H9 (cell line): Measurements from ENCODE around the gene GRM3. TPM values are rescaled to one million over a fixed set of nuclear protein-coding genes. Genes with fewer than 3 reads are reported as not detected.

Experiments used
- DNase-seq: peaks from one replicate; pipeline ENCODE4 v3.0.0-alpha.2; 2017
- H2AFZ ChIP-seq: one replicate; pipeline ENCODE4 v1.6.1; 2013; ENCODE audit warnings: mild to moderate bottlenecking, low read length, control low read depth, moderate library complexity
- H2AK5ac ChIP-seq: 2 replicates; pipeline ENCODE4 v1.6.1; 2013; ENCODE audit warnings: low read length, control low read depth, mixed read lengths; ENCODE audit not compliant: insufficient read length
- H2BK120ac ChIP-seq: one replicate; pipeline ENCODE4 v1.6.1; 2013; ENCODE audit warnings: low read depth, mild to moderate bottlenecking, low read length, control low read depth, inconsistent platforms; ENCODE audit not compliant: poor library complexity, severe bottlenecking
- H2BK12ac ChIP-seq: 2 replicates; pipeline ENCODE4 v1.6.1; 2013; ENCODE audit warnings: low read length, control low read depth, mixed read lengths, low read depth; ENCODE audit not compliant: insufficient read length
- H2BK15ac ChIP-seq: 2 replicates; pipeline ENCODE4 v1.6.1; 2013; ENCODE audit warnings: low read depth, low read length, control low read depth
- H2BK20ac ChIP-seq: one replicate; pipeline ENCODE4 v1.6.1; 2013; ENCODE audit warnings: low read depth, mild to moderate bottlenecking, low read length, control low read depth, inconsistent platforms; ENCODE audit not compliant: poor library complexity, severe bottlenecking
- H2BK5ac ChIP-seq: 2 replicates; pipeline ENCODE4 v1.6.1; 2013; ENCODE audit warnings: low read length, control low read depth, mixed read lengths; ENCODE audit not compliant: insufficient read length
- H3K14ac ChIP-seq: 2 replicates; pipeline ENCODE4 v1.6.1; 2013; ENCODE audit warnings: low read length, control low read depth; ENCODE audit not compliant: insufficient read depth
- H3K18ac ChIP-seq: 2 replicates; pipeline ENCODE4 v1.6.1; 2013; ENCODE audit warnings: low read depth, mild to moderate bottlenecking, mixed read lengths, low read length, control low read depth; ENCODE audit not compliant: insufficient read length
- H3K23ac ChIP-seq: 2 replicates; pipeline ENCODE4 v1.6.1; 2013; ENCODE audit warnings: low read length, control low read depth, mixed read lengths, low read depth; ENCODE audit not compliant: insufficient read length
- H3K23me2 ChIP-seq: 2 replicates; pipeline ENCODE4 v1.6.1; 2013; ENCODE audit warnings: low read depth, mild to moderate bottlenecking, mixed read lengths, low read length, control low read depth; ENCODE audit not compliant: insufficient read length, poor library complexity, severe bottlenecking
- H3K27ac ChIP-seq: 2 replicates; pipeline ENCODE4 v1.5.1; 2013; ENCODE audit warnings: low read length, control low read depth, mixed read lengths, low read depth; ENCODE audit not compliant: insufficient read length
- H3K27me3 ChIP-seq: 2 replicates; pipeline ENCODE4 v1.6.1; 2013; ENCODE audit warnings: low read length, control low read depth, inconsistent platforms; ENCODE audit not compliant: insufficient read depth
- H3K4ac ChIP-seq: 2 replicates; pipeline ENCODE4 v1.6.1; 2013; ENCODE audit warnings: low read depth, mild to moderate bottlenecking, control low read depth, inconsistent platforms, low read length, moderate library complexity
- H3K4me1 ChIP-seq: 2 replicates; pipeline ENCODE4 v1.6.1; 2013; ENCODE audit warnings: low read length, control low read depth, inconsistent platforms; ENCODE audit not compliant: insufficient read depth
- H3K4me2 ChIP-seq: 2 replicates; pipeline ENCODE4 v1.6.1; 2013; ENCODE audit warnings: low read length, control low read depth, mixed read lengths; ENCODE audit not compliant: insufficient read length, insufficient read depth
- H3K56ac ChIP-seq: 2 replicates; pipeline ENCODE4 v1.6.1; 2013; ENCODE audit warnings: low read depth, mild to moderate bottlenecking, mixed read lengths, low read length, control low read depth; ENCODE audit not compliant: insufficient read length
- H3K79me1 ChIP-seq: 2 replicates; pipeline ENCODE4 v1.6.1; 2013; ENCODE audit warnings: low read depth, mild to moderate bottlenecking, moderate library complexity, low read length, control low read depth, inconsistent platforms; ENCODE audit not compliant: insufficient read depth, poor library complexity, severe bottlenecking
- H3K79me2 ChIP-seq: 2 replicates; pipeline ENCODE4 v1.6.1; 2013; ENCODE audit warnings: low read length, control low read depth, inconsistent platforms; ENCODE audit not compliant: insufficient read depth
- H3K9ac ChIP-seq: 2 replicates; pipeline ENCODE4 v1.6.1; 2013; ENCODE audit warnings: low read length, control low read depth, mixed read lengths; ENCODE audit not compliant: insufficient read length; ENCODE audit errors: extremely low read depth
- H3K9me3 ChIP-seq: one replicate; pipeline ENCODE4 v1.6.1; 2013; ENCODE audit warnings: low read depth, low read length, inconsistent platforms; ENCODE audit not compliant: control insufficient read depth
- H3T11ph ChIP-seq: one replicate; pipeline ENCODE4 v1.6.1; 2013; ENCODE audit warnings: mild to moderate bottlenecking, low read length, control low read depth, inconsistent platforms
- H4K20me1 ChIP-seq: one replicate; pipeline ENCODE4 v1.6.1; 2013; ENCODE audit not compliant: control insufficient read depth, insufficient read length, insufficient read depth
- H4K5ac ChIP-seq: 2 replicates; pipeline ENCODE4 v1.6.1; 2013; ENCODE audit warnings: low read depth, mild to moderate bottlenecking, mixed read lengths, low read length, control low read depth; ENCODE audit not compliant: insufficient read length
- H4K8ac ChIP-seq: replicated peaks from 2 replicates; pipeline ENCODE4 v1.6.1; 2013; ENCODE audit warnings: low read length, control low read depth, mixed read lengths, low read depth; ENCODE audit not compliant: insufficient read length
- H4K91ac ChIP-seq: 2 replicates; pipeline ENCODE4 v1.6.1; 2013; ENCODE audit warnings: low read depth, mild to moderate bottlenecking, moderate library complexity, mixed read lengths, low read length, control low read depth; ENCODE audit not compliant: insufficient read length
- H3K27ac Mint-ChIP-seq, 3 experiments: 2 replicates in 2 of 3; 3 replicates in 1 of 3; pipeline ENCODE4 v1.8.0; 2020 to 2021; ENCODE audit warnings: mixed read lengths in 3 of 3, mild to moderate bottlenecking in 1 of 3, moderate library complexity in 1 of 3
- H3K27me3 Mint-ChIP-seq: 2 replicates; pipeline ENCODE4 v1.8.0; 2021; ENCODE audit warnings: low read depth, mild to moderate bottlenecking, moderate library complexity, mixed read lengths
- H3K36me3 Mint-ChIP-seq, 3 experiments: 2 replicates in 2 of 3; 3 replicates in 1 of 3; pipeline ENCODE4 v1.8.0; 2020 to 2021; ENCODE audit warnings: low read depth in 3 of 3, mixed read lengths in 3 of 3; ENCODE audit not compliant: insufficient read depth in 1 of 3
- H3K4me1 Mint-ChIP-seq, 2 experiments: 2 replicates each; pipeline ENCODE4 v1.8.0; 2020; ENCODE audit warnings: mixed read lengths in 2 of 2
- H3K4me3 Mint-ChIP-seq, 2 experiments: 2 replicates in 1 of 2; 3 replicates in 1 of 2; pipeline ENCODE4 v1.8.0; 2020 to 2021; ENCODE audit warnings: mild to moderate bottlenecking in 2 of 2, mixed read lengths in 2 of 2, moderate library complexity in 1 of 2
- H3K9me3 Mint-ChIP-seq, 2 experiments: 2 replicates in 1 of 2; 3 replicates in 1 of 2; pipeline ENCODE4 v1.8.0; 2020; ENCODE audit warnings: mild to moderate bottlenecking in 2 of 2, mixed read lengths in 2 of 2, moderate library complexity in 1 of 2
- CTCF ChIP-seq: fragments of 200-600 bp; sonication (generic); conservative IDR thresholded peaks from 3 replicates; pipeline ENCODE4 v1.8.0; 2021; ENCODE audit warnings: antibody characterized with exemption, mild to moderate bottlenecking
- WGBS: extraction: QIAGEN DNeasy Blood & Tissue Kit; methylation state at CpG from one replicate; pipeline ENCODE4 v1.1.7; 2013; ENCODE audit warnings: missing lambda C conversion rate, low lambda C conversion rate, mixed read lengths; ENCODE audit not compliant: insufficient read length; ENCODE audit errors: extremely low coverage; 5-methylcytosine and 5-hydroxymethylcytosine counted together
- total RNA-seq: library from RNA; stranded (reverse); gene quantifications from 2 replicates; pipeline ENCODE4 v1.2.1, GENCODE V29; 2021

The GRM3 gene
- total RNA-seq, 1 experiment from 2014 or later: 0.15 TPM

- DNase-seq: no peak
- H3T11ph ChIP-seq: no peak overlapping the region
- no peaks in the 10 kb centered on the region for H3K4me1 Mint-ChIP-seq
These were observed 90.1 kb downstream of the GRM3 start for GRCh38 chr7:86733783-86734182.

More at GRCh38 chr7:86733783-86734182, 90.1 kb downstream of the GRM3 start:
- H3K36me3 Mint-ChIP-seq: peaks cover 9 to 29% (median 18%) of the 10 kb centered on the region in 3 experiments
- Histone ChIP-seq H3K9ac (no peak overlapping the region), H2BK120ac (no peak overlapping the region), H2AFZ (no peak overlapping the region), H2BK20ac (no peak overlapping the region), H3K27me3 (no peaks in the 10 kb centered on the region), H2BK5ac (no peak overlapping the region), H3K23me2 (no peaks in the 10 kb centered on the region), H3K79me1 (no peaks in the 10 kb centered on the region), H3K56ac (no peak overlapping the region), H3K27ac (no peak overlapping the region), H3K14ac (no peak overlapping the region), H3K4ac (no peak overlapping the region), H3K79me2 (no peaks in the 10 kb centered on the region), H2BK15ac (no peak overlapping the region), H3K4me2 (no peak overlapping the region), H3K4me1 (no peaks in the 10 kb centered on the region), H4K20me1 (no peaks in the 10 kb centered on the region), H4K91ac (no peak overlapping the region), H4K5ac (no peak overlapping the region), H3K9me3 (peaks cover 10% of the 10 kb centered on the region), H3K23ac (no peak overlapping the region), H3K18ac (no peak overlapping the region), H4K8ac (no peak overlapping the region), H2BK12ac (no peak overlapping the region), H2AK5ac (no peak overlapping the region)
- H3K9me3 Mint-ChIP-seq: peaks cover 23 to 26% of the 10 kb centered on the region in 2 experiments
- no CpG with 5 or more reads among the region's 4 CpGs for WGBS
- H3K4me3 Mint-ChIP-seq: no peak overlapping the region
- no peak for TF ChIP-seq CTCF
- no peaks in the 10 kb centered on the region for H3K27me3 Mint-ChIP-seq
- no peak overlapping the region for H3K27ac Mint-ChIP-seq
